Activated CD4-positive, alpha-beta T cell treated with anti-CD3 and anti-CD28 coated beads, Interleukin-2, amount 10 ng/mL, durations not matched to agents 7 days and 5 days (primary cell): ENCODE data around the gene CARD19. TPM values are rescaled to one million over a fixed set of nuclear protein-coding genes. Genes with fewer than 3 reads are reported as not detected.
A peak's percentile ranks its signal among the peaks of the same experiment; 100 is the strongest.
"Not testable (repeated sequence)": the region's sequence is repeated elsewhere in the genome, so short reads cannot be mapped to it uniquely, and the experiment has no call there.

ENCODE experiments used
- CTCF ChIA-PET: fragments of 350-600 bp; sonication (Branson Sonifier 250); formaldehyde crosslinking; loops from one replicate; lab custom pipeline; 2021; ENCODE audit warnings: antibody characterized with exemption; lab: Charles Lee
- POLR2A ChIA-PET: fragments of 350-600 bp; sonication (Branson Sonifier 250); formaldehyde crosslinking; loops from one replicate; lab custom pipeline; 2021; ENCODE audit warnings: antibody characterized with exemption; lab: Charles Lee
- DNase-seq: peaks from one replicate; pipeline ENCODE4 v3.0.0-alpha.2; 2020
- H3K27ac Mint-ChIP-seq: one replicate; pipeline ENCODE4 v1.8.0; 2021; ENCODE audit warnings: mild to moderate bottlenecking, moderate library complexity, mixed read lengths
- H3K27me3 Mint-ChIP-seq: one replicate; pipeline ENCODE4 v1.8.0; 2021; ENCODE audit warnings: mixed read lengths
- H3K36me3 Mint-ChIP-seq: one replicate; pipeline ENCODE4 v1.8.0; 2021; ENCODE audit warnings: low read depth, mixed read lengths
- H3K4me1 Mint-ChIP-seq: one replicate; pipeline ENCODE4 v1.8.0; 2021; ENCODE audit warnings: mixed read lengths
- H3K4me3 Mint-ChIP-seq: one replicate; pipeline ENCODE4 v1.8.0; 2021; ENCODE audit warnings: mild to moderate bottlenecking, moderate library complexity, mixed read lengths
- H3K9me3 Mint-ChIP-seq: one replicate; pipeline ENCODE4 v1.8.0; 2021; ENCODE audit warnings: mixed read lengths
- total RNA-seq, 2 experiments: library from RNA; stranded (reverse); gene quantifications; one replicate each; pipeline ENCODE4 v1.2.3, GENCODE V29; 2021

CARD19 gene
- total RNA-seq, 2 experiments from 2014 or later: 40.3 to 42.6 TPM

GRCh38 chr9:93115486-93116071 lies 19.6 kb downstream of the CARD19 start:
- ChIA-PET CTCF (interaction anchor here (2.0 kb wide), 1 partner anchor 10 kb away, joined by 5 read pairs; no protein-coding TSS in a partner anchor), POLR2A (no interaction called here)
- no peaks in the 10 kb centered on the region for H3K9me3 Mint-ChIP-seq
- H3K27me3 Mint-ChIP-seq: no peaks in the 10 kb centered on the region
- peaks cover 26% of the 10 kb centered on the region for H3K4me1 Mint-ChIP-seq
- DNase-seq: no peak
- peaks cover 12% of the 10 kb centered on the region for H3K36me3 Mint-ChIP-seq
- no peak overlapping the region for H3K27ac Mint-ChIP-seq
- H3K4me3 Mint-ChIP-seq: no peak overlapping the region

- Mint-ChIP-seq H3K27me3 (no peaks in the 10 kb centered on the region), H3K9me3 (no peaks in the 10 kb centered on the region), H3K27ac (no peak overlapping the region), H3K36me3 (peaks cover 13% of the 10 kb centered on the region), H3K4me3 (no peak overlapping the region), H3K4me1 (peaks cover 26% of the 10 kb centered on the region)
- ChIA-PET CTCF (interaction anchor here (0.6 to 2.0 kb wide), 2 partner anchors 10 to 1760 kb away, joined by 3 to 5 read pairs; no protein-coding TSS in a partner anchor), POLR2A (interaction anchor here (0.6 kb wide), 1 partner anchor 114 kb away, joined by 3 read pairs; no protein-coding TSS in a partner anchor)
- no peak for DNase-seq
Observed at GRCh38 chr9:93116072-93116961, 20.3 kb downstream of the CARD19 start.

- DNase-seq, H3K27ac Mint-ChIP-seq, H3K4me3 Mint-ChIP-seq, H3K27me3 Mint-ChIP-seq, POLR2A ChIA-PET, H3K9me3 Mint-ChIP-seq: not testable (repeated sequence)
- Mint-ChIP-seq H3K36me3 (peaks cover 16% of the 10 kb centered on the region), H3K4me1 (peaks cover 26% of the 10 kb centered on the region)
- CTCF ChIA-PET: interaction anchor here (4.9 kb wide), 1 partner anchor 8 kb away, joined by 30 read pairs; no protein-coding TSS in a partner anchor
Observed at GRCh38 chr9:93117521-93117920, 21.5 kb downstream of the CARD19 start.

- Mint-ChIP-seq H3K36me3 (peaks cover 16% of the 10 kb centered on the region), H3K9me3 (no peaks in the 10 kb centered on the region), H3K27ac (no peak overlapping the region), H3K27me3 (no peaks in the 10 kb centered on the region), H3K4me1 (peaks cover 26% of the 10 kb centered on the region), H3K4me3 (no peak overlapping the region)
- CTCF ChIA-PET: interaction anchor here (0.6 to 4.9 kb wide), 6 partner anchors 8 to 89 kb away, joined by 3 to 30 read pairs (median 5); no protein-coding TSS in a partner anchor
- no peak for DNase-seq
- POLR2A ChIA-PET: no interaction called here
Observed at GRCh38 chr9:93117924-93118862, 22.2 kb downstream of the CARD19 start.

- Mint-ChIP-seq H3K36me3 (peaks cover 16% of the 10 kb centered on the region), H3K27me3 (no peaks in the 10 kb centered on the region), H3K4me3 (no peak overlapping the region), H3K4me1 (peaks cover 29% of the 10 kb centered on the region), H3K9me3 (no peaks in the 10 kb centered on the region), H3K27ac (peak overlapping the region; percentile 91)
- ChIA-PET CTCF (interaction anchor here (0.6 to 4.9 kb wide), 12 partner anchors 8 to 451 kb away, joined by 3 to 30 read pairs (median 4); partner anchors contain the start of gene NINJ1), POLR2A (no interaction called here)
- no peak for DNase-seq
Observed at GRCh38 chr9:93118863-93119702, 23.1 kb downstream of the CARD19 start.

GRCh38 chr9:93119703-93119952 lies 23.6 kb downstream of the CARD19 start:
- Mint-ChIP-seq H3K27me3 (no peaks in the 10 kb centered on the region), H3K4me1 (peaks cover 29% of the 10 kb centered on the region), H3K9me3 (no peaks in the 10 kb centered on the region), H3K27ac (peak overlapping the region; percentile 91), H3K36me3 (peaks cover 20% of the 10 kb centered on the region), H3K4me3 (no peak overlapping the region)
- POLR2A ChIA-PET: no interaction called here
- DNase-seq: no peak
- CTCF ChIA-PET: interaction anchor here (0.7 to 4.9 kb wide), 11 partner anchors 7 to 450 kb away, joined by 3 to 30 read pairs (median 4); partner anchors contain the start of gene NINJ1

- H3K36me3 Mint-ChIP-seq: peaks cover 24% of the 10 kb centered on the region
- DNase-seq: peak; percentile 47
- H3K4me1 Mint-ChIP-seq: peaks cover 29% of the 10 kb centered on the region
- H3K27me3 Mint-ChIP-seq: no peaks in the 10 kb centered on the region
- no peaks in the 10 kb centered on the region for H3K9me3 Mint-ChIP-seq
- H3K27ac Mint-ChIP-seq: peak overlapping the region; percentile 91
- ChIA-PET POLR2A (no interaction called here), CTCF (interaction anchor here (0.6 to 4.9 kb wide), 10 partner anchors 9 to 450 kb away, joined by 3 to 30 read pairs (median 4); partner anchors contain the start of gene NINJ1)
- no peak overlapping the region for H3K4me3 Mint-ChIP-seq
Observed at GRCh38 chr9:93119953-93120845, 24.2 kb downstream of the CARD19 start.

- no peak for DNase-seq
- Mint-ChIP-seq H3K9me3 (no peaks in the 10 kb centered on the region), H3K27ac (no peak overlapping the region), H3K36me3 (peaks cover 27% of the 10 kb centered on the region), H3K4me1 (peaks cover 34% of the 10 kb centered on the region), H3K4me3 (no peak overlapping the region), H3K27me3 (no peaks in the 10 kb centered on the region)
- POLR2A ChIA-PET: no interaction called here
- CTCF ChIA-PET: interaction anchor here (0.5 to 4.9 kb wide), 3 partner anchors 10 to 14 kb away, joined by 4 to 30 read pairs (median 4); no protein-coding TSS in a partner anchor
Observed at GRCh38 chr9:93120846-93121315, 24.9 kb downstream of the CARD19 start.

- no peak overlapping the region for H3K4me3 Mint-ChIP-seq
- POLR2A ChIA-PET: interaction anchor here (0.5 kb wide), 1 partner anchor 32 kb away, joined by 3 read pairs; no protein-coding TSS in a partner anchor
- H3K36me3 Mint-ChIP-seq: peaks cover 30% of the 10 kb centered on the region
- no peaks in the 10 kb centered on the region for H3K9me3 Mint-ChIP-seq
- DNase-seq: no peak
- H3K27me3 Mint-ChIP-seq: no peaks in the 10 kb centered on the region
- peak overlapping the region; percentile 41 for H3K27ac Mint-ChIP-seq
- peaks cover 41% of the 10 kb centered on the region for H3K4me1 Mint-ChIP-seq
- CTCF ChIA-PET: interaction anchor here (0.5 to 4.9 kb wide), 3 partner anchors 12 to 54 kb away, joined by 3 to 30 read pairs (median 4); no protein-coding TSS in a partner anchor
Observed at GRCh38 chr9:93121316-93122241, 25.6 kb downstream of the CARD19 start.

GRCh38 chr9:93122721-93123221 lies 26.8 kb downstream of the CARD19 start:
- no peak for DNase-seq
- POLR2A ChIA-PET: no interaction called here

More at GRCh38 chr9:93122721-93123221, 26.8 kb downstream of the CARD19 start:
- Mint-ChIP-seq H3K4me3 (no peak overlapping the region), H3K4me1 (peaks cover 51% of the 10 kb centered on the region), H3K36me3 (peaks cover 30% of the 10 kb centered on the region), H3K9me3 (no peaks in the 10 kb centered on the region), H3K27me3 (no peaks in the 10 kb centered on the region), H3K27ac (no peak overlapping the region)
- CTCF ChIA-PET: interaction anchor here (0.8 kb wide), 1 partner anchor 56 kb away, joined by 3 read pairs; no protein-coding TSS in a partner anchor
